PC-9 (cell line): ENCODE data around the gene KIF27.

ENCODE experiments used
- EZH2 ChIP-seq: fragments of 200-600 bp; sonication (generic); IDR thresholded peaks from 2 replicates; pipeline ENCODE4 v1.8.0; 2017; ENCODE audit warnings: antibody characterized with exemption, low read depth
- TF ChIP-seq, protein P1 (sequence below): fragments of 200-600 bp; sonication (generic); conservative IDR thresholded peaks from 2 replicates; pipeline ENCODE4 v1.6.1; 2017; ENCODE audit warnings: mixed run types, antibody characterized with exemption, mild to moderate bottlenecking, moderate library complexity

DNA sequence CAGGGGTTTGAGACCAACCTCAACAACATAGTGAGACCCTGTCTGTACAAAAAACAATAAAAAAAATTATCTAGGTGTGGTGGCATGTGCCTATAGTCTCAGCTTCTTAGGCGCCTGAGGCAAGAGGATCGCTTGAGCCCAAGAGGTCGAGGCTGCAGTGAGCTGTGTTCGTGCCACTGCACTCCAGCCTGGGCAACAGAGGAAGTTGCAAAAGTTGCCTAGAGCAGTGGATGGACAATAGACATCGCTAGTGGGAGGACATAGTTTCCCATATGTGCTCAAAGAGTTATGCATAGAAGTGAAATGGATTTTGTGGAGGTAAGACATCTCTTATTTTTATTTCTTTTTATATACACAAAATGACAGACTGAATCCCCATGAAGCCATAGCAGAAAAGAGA lies 39.8 kb upstream of the KIF27 start:
- no peak for TF ChIP-seq EZH2
- TF ChIP-seq, protein P1, sequence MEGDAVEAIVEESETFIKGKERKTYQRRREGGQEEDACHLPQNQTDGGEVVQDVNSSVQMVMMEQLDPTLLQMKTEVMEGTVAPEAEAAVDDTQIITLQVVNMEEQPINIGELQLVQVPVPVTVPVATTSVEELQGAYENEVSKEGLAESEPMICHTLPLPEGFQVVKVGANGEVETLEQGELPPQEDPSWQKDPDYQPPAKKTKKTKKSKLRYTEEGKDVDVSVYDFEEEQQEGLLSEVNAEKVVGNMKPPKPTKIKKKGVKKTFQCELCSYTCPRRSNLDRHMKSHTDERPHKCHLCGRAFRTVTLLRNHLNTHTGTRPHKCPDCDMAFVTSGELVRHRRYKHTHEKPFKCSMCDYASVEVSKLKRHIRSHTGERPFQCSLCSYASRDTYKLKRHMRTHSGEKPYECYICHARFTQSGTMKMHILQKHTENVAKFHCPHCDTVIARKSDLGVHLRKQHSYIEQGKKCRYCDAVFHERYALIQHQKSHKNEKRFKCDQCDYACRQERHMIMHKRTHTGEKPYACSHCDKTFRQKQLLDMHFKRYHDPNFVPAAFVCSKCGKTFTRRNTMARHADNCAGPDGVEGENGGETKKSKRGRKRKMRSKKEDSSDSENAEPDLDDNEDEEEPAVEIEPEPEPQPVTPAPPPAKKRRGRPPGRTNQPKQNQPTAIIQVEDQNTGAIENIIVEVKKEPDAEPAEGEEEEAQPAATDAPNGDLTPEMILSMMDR, result no peak
